ENCODE data around the gene GPRC5D.

- no peak for TF ChIP-seq JUNB (CRISPR knock-in tag; conservative IDR thresholded peaks at IDR 0.05)
- no peak for TF ChIP-seq ZNF76 (CRISPR knock-in tag; IDR thresholded peaks at IDR 0.05; ENCODE audit: borderline replicate concordance)
- TF ChIP-seq ZNF655 (CRISPR knock-in tag; IDR thresholded peaks at IDR 0.05), result no peak
- no peak for TF ChIP-seq POLR2A (conservative IDR thresholded peaks at IDR 0.05)
- no peak for TF ChIP-seq GABPA (tag; conservative IDR thresholded peaks at IDR 0.05; ENCODE audit: low read depth)
These were observed 43.3 kb downstream of the GPRC5D start for GRCh38 chr12:12908711-12909110.
